Lower leg skin (tissue), 4 donors: ENCODE measurements around the gene CEP192. TPM values are rescaled to one million over a fixed set of nuclear protein-coding genes. Genes with fewer than 3 reads are reported as not detected.
"Not testable (repeated sequence)": the region's sequence is repeated elsewhere in the genome, so short reads cannot be mapped to it uniquely, and the experiment has no call there.

ENCODE experiments used
- DNase-seq, 2 donors: peaks; one replicate each; pipeline ENCODE4 v3.0.0-alpha.2; 2019; ENCODE audit warnings: low spot score in 2 of 2
- H3K4me3 ChIP-seq: fragments of 200-600 bp; sonication (generic); 2 replicates; pipeline ENCODE4 v1.5.1; 2017; ENCODE audit warnings: mild to moderate bottlenecking, low read depth; ENCODE audit not compliant: poor library complexity, severe bottlenecking
- CTCF ChIP-seq, 3 donors: fragments of 450-650 bp; IDR thresholded peaks; one replicate each; pipeline ENCODE4 v1.5.1; 2016; ENCODE audit warnings: antibody characterized with exemption in 3 of 3, mild to moderate bottlenecking in 3 of 3, moderate library complexity in 2 of 3
- POLR2A ChIP-seq, 2 donors: fragments of 450-650 bp; IDR thresholded peaks; one replicate each; pipeline ENCODE4 v1.6.1; 2016 to 2017; ENCODE audit warnings: antibody characterized with exemption in 2 of 2, mild to moderate bottlenecking in 1 of 2, moderate library complexity in 1 of 2
- WGBS, 2 donors: methylation state at CpG; one replicate each; pipeline ENCODE4 v1.1.5; 2018; 5-methylcytosine and 5-hydroxymethylcytosine counted together
- intact Hi-C: fragments of 100-400 bp; cut with DNase I; formaldehyde crosslinking; loops from one replicate; pipeline ENCODE4 v1.15.0; 2023; ENCODE audit warnings: low total_unique reads
- total RNA-seq, 4 donors: library from RNA; depleted of rRNA; stranded (reverse); fragments of >200 nt; gene quantifications; one replicate each; pipeline ENCODE4 v1.1.0, GENCODE V29; 2016

The CEP192 gene
- total RNA-seq, 4 donors from 2014 or later = 12.6 to 17.5 (median 14.8) TPM

- no peak for DNase-seq
- WGBS, 2 donors = 95 to 98% methylated on average over 4 of the region's 4 CpGs
- intact Hi-C loops = no loop called here
- TF ChIP-seq CTCF (IDR thresholded peaks at IDR 0.05) (no peak), POLR2A (IDR thresholded peaks at IDR 0.05) (no peak)
- H3K4me3 ChIP-seq = no peak overlapping the region
These were observed 70.5 kb downstream of the CEP192 start for GRCh38 chr18:13061630-13062189.

GRCh38 chr18:13067124-13067523, 76.0 kb downstream of the CEP192 start:
- H3K4me3 ChIP-seq = no peak overlapping the region
- 50 to 89% methylated on average over 4 of the region's 4 CpGs for WGBS, 2 donors
- intact Hi-C loops = no loop called here
- no peak for DNase-seq
- TF ChIP-seq POLR2A (IDR thresholded peaks at IDR 0.05) (no peak), CTCF (IDR thresholded peaks at IDR 0.05) (no peak)

GRCh38 chr18:13067966-13068365, 76.8 kb downstream of the CEP192 start:
- H3K4me3 ChIP-seq = no peak overlapping the region
- TF ChIP-seq POLR2A (IDR thresholded peaks at IDR 0.05) (no peak), CTCF (IDR thresholded peaks at IDR 0.05) (no peak)
- WGBS, 2 donors = 77 to 97% methylated on average over 7 of the region's 7 CpGs
- intact Hi-C loops = no loop called here
- DNase-seq = no peak

- TF ChIP-seq CTCF (IDR thresholded peaks at IDR 0.05) (no peak), POLR2A (IDR thresholded peaks at IDR 0.05) (no peak)
- 92 to 93% methylated on average over 5 of the region's 5 CpGs for WGBS, 2 donors
- DNase-seq = no peak
- H3K4me3 ChIP-seq = no peak overlapping the region
- intact Hi-C loops = no loop called here
These were observed 79.3 kb downstream of the CEP192 start for GRCh38 chr18:13070460-13070859.

- intact Hi-C loops = no loop called here
- WGBS, 2 donors = 48 to 50% methylated on average over 9 of the region's 9 CpGs
- TF ChIP-seq CTCF (IDR thresholded peaks at IDR 0.05) (no peak), POLR2A (IDR thresholded peaks at IDR 0.05) (no peak)
- H3K4me3 ChIP-seq = no peak overlapping the region
- DNase-seq = peak in 1 of 2 donors; percentile 30
These were observed 85.7 kb downstream of the CEP192 start for GRCh38 chr18:13076886-13077285.

- intact Hi-C loops = no loop called here
- 61 to 70% methylated on average over 2 of the region's 2 CpGs for WGBS, 2 donors
- TF ChIP-seq CTCF (IDR thresholded peaks at IDR 0.05) (no peak), POLR2A (IDR thresholded peaks at IDR 0.05) (no peak)
- DNase-seq = no peak
- no peak overlapping the region for H3K4me3 ChIP-seq
These were observed 86.3 kb downstream of the CEP192 start for GRCh38 chr18:13077473-13077872.

GRCh38 chr18:13078065-13078464, 86.9 kb downstream of the CEP192 start:
- H3K4me3 ChIP-seq, DNase-seq, intact Hi-C loops: not testable (repeated sequence)
